Smooth muscle cell (in vitro differentiated cells): ENCODE data around the gene TPCN2. TPM values are rescaled to one million over a fixed set of nuclear protein-coding genes. Genes with fewer than 3 reads are reported as not detected.
"Not testable (repeated sequence)": the region's sequence is repeated elsewhere in the genome, so short reads cannot be mapped to it uniquely, and the experiment has no call there.

Experiments used
- DNase-seq: peaks from one replicate; lab custom pipeline; 2025; ENCODE audit not compliant: unreplicated experiment; lab: John Stamatoyannopoulos, UW
- H2AFZ ChIP-seq: fragments of 200-600 bp; sonication (generic); 2 replicates; pipeline ENCODE4 v1.6.0; 2016; ENCODE audit warnings: antibody characterized with exemption, low read depth, mild to moderate bottlenecking
- H3F3A ChIP-seq: fragments of 200-600 bp; sonication (generic); 2 replicates; pipeline ENCODE4 v1.6.0; 2017; ENCODE audit warnings: antibody characterized with exemption, low read depth
- H3K27ac ChIP-seq: fragments of 200-600 bp; sonication (generic); 2 replicates; pipeline ENCODE4 v1.5.1; 2016; ENCODE audit warnings: low read depth, mild to moderate bottlenecking
- H3K27me3 ChIP-seq: fragments of 200-600 bp; sonication (generic); 2 replicates; pipeline ENCODE4 v1.6.1; 2016; ENCODE audit warnings: low read depth, mild to moderate bottlenecking
- H3K36me3 ChIP-seq: fragments of 200-600 bp; sonication (generic); 2 replicates; pipeline ENCODE4 v1.5.1; 2016; ENCODE audit warnings: low read depth
- H3K4me1 ChIP-seq: fragments of 200-600 bp; sonication (generic); 2 replicates; pipeline ENCODE4 v1.5.1; 2016; ENCODE audit warnings: low read depth
- H3K4me2 ChIP-seq: fragments of 200-600 bp; sonication (generic); 2 replicates; pipeline ENCODE4 v1.6.0; 2016; ENCODE audit warnings: mild to moderate bottlenecking
- H3K4me3 ChIP-seq: fragments of 200-600 bp; sonication (generic); 2 replicates; pipeline ENCODE4 v1.5.1; 2016; ENCODE audit warnings: mild to moderate bottlenecking
- H3K79me2 ChIP-seq: fragments of 200-600 bp; sonication (generic); 2 replicates; pipeline ENCODE4 v1.6.0; 2016; ENCODE audit warnings: low read depth, mild to moderate bottlenecking
- H3K9ac ChIP-seq: fragments of 200-600 bp; sonication (generic); 2 replicates; pipeline ENCODE4 v1.6.0; 2016; ENCODE audit warnings: low read depth
- H3K9me3 ChIP-seq: fragments of 200-600 bp; sonication (generic); replicated peaks from 2 replicates; pipeline ENCODE4 v1.5.1; 2016; ENCODE audit warnings: low read depth
- H4K20me1 ChIP-seq: fragments of 200-600 bp; sonication (generic); 2 replicates; pipeline ENCODE4 v1.6.0; 2016; ENCODE audit warnings: low read depth
- CTCF ChIP-seq: fragments of 200-600 bp; sonication (generic); IDR thresholded peaks from 2 replicates; pipeline ENCODE4 v1.5.1; 2017; ENCODE audit warnings: borderline replicate concordance, mild to moderate bottlenecking, antibody characterized with exemption; ENCODE audit not compliant: insufficient read depth, poor library complexity, severe bottlenecking
- WGBS: methylation state at CpG from one replicate; pipeline ENCODE4 v1.1.7; 2016; ENCODE audit warnings: low lambda C conversion rate; 5-methylcytosine and 5-hydroxymethylcytosine counted together
- polyA plus RNA-seq: library from polyadenylated mRNA; unstranded; fragments of >200 nt; fragmentation: Nextera tagmentation; extraction: Ambion mirVana; gene quantifications from 2 replicates; pipeline ENCODE4 v1.2.1, GENCODE V29; 2016
- total RNA-seq: library from RNA; depleted of rRNA; stranded (reverse); fragments of >200 nt; gene quantifications from 2 replicates; pipeline ENCODE4 v1.2.3, GENCODE V29; 2014

The TPCN2 gene
- total and polyA plus RNA-seq, 2 experiments from 2014 or later, result 7.4 to 10.5 TPM

- Histone ChIP-seq H3K4me3 (no peak overlapping the region), H3K27me3 (no peaks in the 10 kb centered on the region), H3K4me1 (no peaks in the 10 kb centered on the region), H3K9ac (no peak overlapping the region), H4K20me1 (no peaks in the 10 kb centered on the region), H3K9me3 (no peaks in the 10 kb centered on the region), H3K27ac (no peak overlapping the region), H3K36me3 (no peaks in the 10 kb centered on the region), H2AFZ (no peak overlapping the region), H3F3A (no peaks in the 10 kb centered on the region), H3K79me2 (no peaks in the 10 kb centered on the region), H3K4me2 (no peak overlapping the region)
- 96% methylated on average over 4 of the region's 4 CpGs for WGBS
- TF ChIP-seq CTCF, result no peak
- no peak for DNase-seq
Observed at GRCh38 chr11:69133251-69133650, 84.5 kb downstream of the TPCN2 start.

- H3K9me3 ChIP-seq, H3K36me3 ChIP-seq, H3K79me2 ChIP-seq, DNase-seq, H3K27ac ChIP-seq, H3K4me3 ChIP-seq, H4K20me1 ChIP-seq, H2AFZ ChIP-seq, H3F3A ChIP-seq, H3K27me3 ChIP-seq, H3K4me1 ChIP-seq, H3K9ac ChIP-seq, H3K4me2 ChIP-seq: not testable (repeated sequence)
- 77% methylated on average over 2 of the region's 2 CpGs for WGBS
Observed at GRCh38 chr11:69134182-69134581, 85.5 kb downstream of the TPCN2 start.

- no peak overlapping the region for H3K9ac ChIP-seq
Observed at GRCh38 chr11:69134957-69135356, 86.2 kb downstream of the TPCN2 start.

GRCh38 chr11:69135420-69136363, 87.0 kb downstream of the TPCN2 start:
- no peak overlapping the region for H3K4me3 ChIP-seq
- no peak overlapping the region for H3K27ac ChIP-seq
- no peaks in the 10 kb centered on the region for H3K27me3 ChIP-seq
- no peak overlapping the region for H3K9ac ChIP-seq
- 81% methylated on average over 14 of the region's 14 CpGs for WGBS
- no peak overlapping the region for H2AFZ ChIP-seq
- H3K4me1 ChIP-seq, result no peaks in the 10 kb centered on the region
- no peaks in the 10 kb centered on the region for H3K9me3 ChIP-seq
- H4K20me1 ChIP-seq, result no peaks in the 10 kb centered on the region
- TF ChIP-seq CTCF, result no peak
- DNase-seq, result no peak
- no peak overlapping the region for H3K4me2 ChIP-seq
- H3K79me2 ChIP-seq, result no peaks in the 10 kb centered on the region
- H3F3A ChIP-seq, result no peaks in the 10 kb centered on the region
- no peaks in the 10 kb centered on the region for H3K36me3 ChIP-seq

More at GRCh38 chr11:69134957-69135356, 86.2 kb downstream of the TPCN2 start:
- H3K4me3 ChIP-seq, result no peak overlapping the region
- H2AFZ ChIP-seq, result no peak overlapping the region
- no peak for TF ChIP-seq CTCF
- 86% methylated on average over 8 of the region's 8 CpGs for WGBS
- H3K4me2 ChIP-seq, result no peak overlapping the region
- H3K27ac ChIP-seq, result no peak overlapping the region
- H3K79me2 ChIP-seq, result no peaks in the 10 kb centered on the region
- DNase-seq, result no peak
- H3K27me3 ChIP-seq, result no peaks in the 10 kb centered on the region
- no peaks in the 10 kb centered on the region for H4K20me1 ChIP-seq
- no peaks in the 10 kb centered on the region for H3K36me3 ChIP-seq
- H3F3A ChIP-seq, result no peaks in the 10 kb centered on the region
- H3K4me1 ChIP-seq, result no peaks in the 10 kb centered on the region
- no peaks in the 10 kb centered on the region for H3K9me3 ChIP-seq
